GM19324 (cell line): ENCODE data around the gene CDC45.

Experiments
- ATAC-seq: cut with Tn5 transposase; IDR thresholded peaks from one replicate; pipeline ENCODE4 v1.9.1; 2021; ENCODE audit warnings: mild to moderate bottlenecking, moderate library complexity; ENCODE audit not compliant: unreplicated experiment, low FRiP score

The CDC45 gene

GRCh38 chr22:19509923-19510322, 30.2 kb downstream of the CDC45 start:
- no peak for ATAC-seq

- no peak for ATAC-seq
Observed at GRCh38 chr22:19510919-19511341, 31.2 kb downstream of the CDC45 start.

GRCh38 chr22:19513823-19514222, 34.1 kb downstream of the CDC45 start:
- no peak for ATAC-seq

GRCh38 chr22:19514831-19515565, 35.3 kb downstream of the CDC45 start:
- ATAC-seq: no peak

GRCh38 chr22:19515654-19516377, 36.1 kb downstream of the CDC45 start:
- ATAC-seq: no peak

- ATAC-seq: no peak
Observed at GRCh38 chr22:19516378-19517170, 36.9 kb downstream of the CDC45 start.

- no peak for ATAC-seq
Observed at GRCh38 chr22:19517171-19517500, 37.4 kb downstream of the CDC45 start.

GRCh38 chr22:19517919-19518611, 38.3 kb downstream of the CDC45 start:
- ATAC-seq: no peak

GRCh38 chr22:19518635-19519034, 38.9 kb downstream of the CDC45 start:
- ATAC-seq: no peak

- ATAC-seq: no peak
Observed at GRCh38 chr22:19519041-19519926, 39.6 kb downstream of the CDC45 start.

- ATAC-seq: no peak
Observed at GRCh38 chr22:19520007-19520406, 40.3 kb downstream of the CDC45 start.

GRCh38 chr22:19520566-19521305, 41.0 kb downstream of the CDC45 start:
- ATAC-seq: no peak

GRCh38 chr22:19522190-19522880, 42.6 kb downstream of the CDC45 start:
- no peak for ATAC-seq

GRCh38 chr22:19522881-19523239, 43.1 kb downstream of the CDC45 start:
- no peak for ATAC-seq

- ATAC-seq: no peak
Observed at GRCh38 chr22:19523240-19524169, 43.8 kb downstream of the CDC45 start.

GRCh38 chr22:19524170-19525115, 44.7 kb downstream of the CDC45 start, which contains the start of gene CLDN5:
Gene CLDN5, minus strand, starts transcription at chr22:19524410. Its CDS starts 155 bp downstream, at chr22:19524255.
- ATAC-seq: no peak
